ENCODE data around the gene PACS2. TPM values are rescaled to one million over a fixed set of nuclear protein-coding genes. Genes with fewer than 3 reads are reported as not detected.

The PACS2 gene
- total and polyA plus RNA-seq, 2 donors = 43.8 to 67.9 TPM

DNA sequence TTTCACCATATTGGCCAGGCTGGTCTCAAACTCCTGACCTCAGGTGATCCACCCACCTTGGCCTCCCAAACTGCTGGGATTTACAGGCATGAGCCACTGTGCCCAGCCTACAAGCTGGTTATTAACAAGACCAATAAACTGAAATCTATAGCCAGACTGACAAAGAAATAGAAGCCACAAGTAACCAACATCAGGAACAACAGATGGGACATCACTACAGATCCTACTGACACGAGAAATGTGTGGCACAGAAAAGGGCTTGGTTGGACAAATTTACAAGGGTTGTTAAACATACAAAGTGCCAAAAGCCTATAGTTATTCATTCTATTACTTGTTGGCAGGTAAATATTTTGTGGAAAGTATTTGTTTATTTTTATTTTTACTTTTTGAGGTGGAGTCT, 116.7 kb downstream of the PACS2 start:
- Histone ChIP-seq H3K36me3 (ENCODE audit: insufficient read depth) (no peaks in the 10 kb centered on the region), H3K4me1 (ENCODE audit: insufficient read depth) (no peaks in the 10 kb centered on the region), H3K27ac (ENCODE audit: low read depth) (no peak overlapping the region), H3K4me3 (ENCODE audit: low read depth, low read length) (no peak overlapping the region)
- no peak for DNase-seq (ENCODE audit: extremely low spot score)
- WGBS = 96% methylated on average over 1 of the region's 1 CpG

DNA sequence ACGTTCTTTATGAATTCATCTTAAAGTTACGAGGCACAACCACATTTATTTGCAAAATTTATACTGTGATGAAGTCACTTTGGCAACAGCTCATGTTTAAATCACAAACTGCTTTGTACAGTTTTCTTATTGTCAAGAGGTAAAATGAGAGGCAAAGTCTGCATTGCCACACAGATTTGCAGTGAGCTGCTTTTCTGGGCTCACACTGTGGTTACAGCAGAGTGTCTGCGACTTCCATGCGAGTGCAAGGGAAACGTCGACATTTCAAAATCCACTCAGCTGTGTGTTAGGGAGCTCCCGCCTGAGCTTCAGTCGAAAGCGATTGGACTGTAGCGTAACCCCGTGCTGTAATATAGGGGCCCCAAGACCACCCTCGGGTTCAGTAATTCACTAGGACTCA, 118.1 kb downstream of the PACS2 start:
- Histone ChIP-seq H3K4me1 (ENCODE audit: insufficient read depth) (no peaks in the 10 kb centered on the region), H3K4me3 (ENCODE audit: low read depth, low read length) (no peak overlapping the region), H3K36me3 (ENCODE audit: insufficient read depth) (no peaks in the 10 kb centered on the region), H3K27ac (ENCODE audit: low read depth) (no peak overlapping the region)
- 88% methylated on average over 12 of the region's 12 CpGs for WGBS
- no peak for DNase-seq (ENCODE audit: extremely low spot score)

DNA sequence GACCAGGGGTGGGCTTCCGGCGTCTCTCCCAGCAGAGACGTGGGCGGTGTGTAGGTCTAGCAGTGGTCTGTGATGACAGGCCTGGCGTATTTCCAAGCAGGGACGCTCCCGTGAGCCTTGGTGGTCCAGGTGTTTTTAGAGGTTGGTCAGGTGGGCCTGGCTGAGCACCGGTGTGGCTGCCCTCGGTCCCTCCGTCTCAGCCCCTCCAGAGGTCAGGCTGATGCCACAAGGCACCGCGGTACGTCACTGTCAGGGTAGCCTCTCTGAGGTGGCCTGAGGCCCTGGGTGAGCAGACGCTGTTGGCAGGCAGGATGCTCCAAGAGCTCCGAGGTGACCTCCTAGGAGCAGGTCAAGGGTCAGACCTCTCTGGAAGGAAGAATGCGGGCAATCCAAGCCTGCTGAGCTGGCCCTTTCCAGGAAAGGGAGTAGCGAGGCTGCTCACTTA, 118.6 kb downstream of the PACS2 start:
- Histone ChIP-seq H3K36me3 (ENCODE audit: insufficient read depth) (no peaks in the 10 kb centered on the region), H3K27ac (ENCODE audit: low read depth) (no peak overlapping the region), H3K4me1 (ENCODE audit: insufficient read depth) (no peaks in the 10 kb centered on the region), H3K4me3 (ENCODE audit: low read depth, low read length) (no peak overlapping the region)
- no peak for DNase-seq (ENCODE audit: extremely low spot score)
- 86% methylated on average over 17 of the region's 17 CpGs for WGBS

DNA sequence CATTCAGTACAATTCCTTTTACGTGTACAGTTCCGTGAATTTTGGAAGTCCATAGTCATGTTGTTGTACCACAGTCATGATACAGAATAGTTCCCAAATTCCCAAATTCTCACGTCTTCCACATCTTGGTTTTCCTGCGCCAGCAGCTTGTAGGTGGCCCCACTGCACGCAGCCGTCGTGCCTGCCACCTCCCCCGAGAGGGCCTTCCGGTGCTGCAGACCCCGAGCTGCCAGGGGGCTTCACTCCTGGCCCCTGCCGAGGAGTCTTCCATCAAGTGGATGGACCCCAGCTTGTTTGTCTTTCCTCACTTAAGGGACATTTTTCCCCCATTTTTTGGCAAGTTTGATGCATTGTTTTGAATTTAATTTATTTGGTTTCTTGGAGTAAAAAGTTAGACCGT, 121.9 kb downstream of the PACS2 start:
- 90% methylated on average over 12 of the region's 12 CpGs for WGBS
- no peaks in the 10 kb centered on the region for H3K4me1 ChIP-seq (ENCODE audit: insufficient read depth)
- no peak overlapping the region for H3K4me3 ChIP-seq (ENCODE audit: low read depth, low read length)
- H3K36me3 ChIP-seq (ENCODE audit: insufficient read depth) = no peaks in the 10 kb centered on the region
- no peak overlapping the region for H3K27ac ChIP-seq (ENCODE audit: low read depth)
- DNase-seq (ENCODE audit: extremely low spot score) = no peak

DNA sequence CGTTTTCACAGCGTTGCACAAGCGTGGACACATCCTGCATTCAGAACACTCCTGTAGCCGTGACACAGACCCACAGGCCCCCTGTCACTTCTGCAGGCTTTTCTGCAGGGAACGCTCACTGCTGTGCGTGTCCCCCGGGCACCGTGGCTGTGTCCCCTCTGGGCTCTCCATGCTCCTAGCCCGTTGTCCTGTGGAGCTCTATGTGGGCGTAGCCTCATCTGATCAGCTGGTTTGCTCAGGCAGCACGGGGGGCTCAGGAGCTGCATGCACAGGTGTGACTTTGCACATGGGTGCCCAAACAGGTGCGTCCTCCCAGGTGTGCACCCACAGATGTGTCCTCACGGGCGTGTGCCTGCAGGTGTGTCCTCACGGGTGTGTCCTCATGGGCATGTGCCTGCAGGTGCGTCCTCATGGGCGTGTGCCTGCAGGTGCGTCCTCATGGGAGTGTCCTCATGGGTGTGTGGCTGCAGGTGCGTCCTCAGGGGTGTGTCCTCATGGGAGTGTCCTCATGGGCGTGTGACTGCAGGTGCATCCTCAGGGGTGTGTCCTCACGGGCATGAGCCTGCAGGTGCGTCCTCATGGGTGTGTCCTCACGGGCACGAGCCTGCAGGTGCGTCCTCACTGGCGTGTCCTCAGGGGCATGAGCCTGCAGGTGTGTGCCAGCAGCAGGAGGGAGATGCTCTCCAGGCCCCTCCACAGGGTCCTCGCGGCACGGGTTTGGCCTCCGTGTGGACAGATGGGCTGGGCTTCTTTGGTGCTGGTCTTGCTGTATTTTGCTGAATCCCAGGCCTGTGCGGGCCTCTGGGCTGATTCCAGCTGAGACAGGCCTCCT, 122.6 kb downstream of the PACS2 start:
- no peak overlapping the region for H3K27ac ChIP-seq (ENCODE audit: low read depth)
- H3K36me3 ChIP-seq (ENCODE audit: insufficient read depth) = no peaks in the 10 kb centered on the region
- WGBS = 87% methylated on average over 31 of the region's 31 CpGs
- no peak for DNase-seq (ENCODE audit: extremely low spot score)
- no peaks in the 10 kb centered on the region for H3K4me1 ChIP-seq (ENCODE audit: insufficient read depth)
- H3K4me3 ChIP-seq (ENCODE audit: low read depth, low read length) = no peak overlapping the region

DNA sequence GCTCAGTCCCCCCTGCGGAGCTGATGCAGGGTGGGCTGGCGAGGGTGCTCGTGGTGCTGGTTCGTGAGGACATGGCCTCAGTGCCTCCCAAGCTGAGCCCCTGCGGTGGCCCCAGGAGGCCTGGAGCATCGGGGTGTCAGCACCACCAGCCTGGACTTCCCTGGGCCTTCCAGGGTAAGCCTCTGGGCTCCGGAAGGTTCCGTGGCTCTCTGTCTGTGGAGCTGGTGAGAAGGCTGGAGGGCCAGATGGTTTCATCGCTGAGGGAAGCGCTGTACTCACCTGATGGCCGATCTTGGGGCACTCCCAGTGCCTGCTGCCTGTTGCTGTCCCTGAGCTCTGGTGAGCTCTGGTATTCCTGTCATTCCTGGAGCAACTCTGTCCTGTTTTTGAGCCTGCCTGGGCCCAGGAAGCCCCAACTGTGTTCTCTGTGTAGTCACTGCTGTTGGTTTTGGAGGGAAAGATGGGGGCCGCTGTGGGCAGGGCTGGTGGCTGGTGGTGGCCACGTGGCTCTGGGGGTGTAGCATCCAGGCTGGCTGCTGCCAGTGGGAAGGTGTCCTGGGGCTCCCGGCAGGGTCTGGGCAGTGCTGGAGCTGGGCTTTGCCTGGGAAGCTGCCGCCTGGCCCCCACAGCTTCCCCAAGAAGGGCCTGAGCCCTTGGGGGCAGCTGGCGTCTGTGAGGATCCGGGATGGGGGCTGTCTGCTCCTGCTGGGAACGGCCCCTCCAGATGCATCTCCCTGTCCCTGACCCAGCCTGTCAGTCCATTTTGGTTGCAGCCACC, 123.4 kb downstream of the PACS2 start:
- no peak for DNase-seq (ENCODE audit: extremely low spot score)
- 92% methylated on average over 18 of the region's 18 CpGs for WGBS
- Histone ChIP-seq H3K4me3 (ENCODE audit: low read depth, low read length) (no peak overlapping the region), H3K27ac (ENCODE audit: low read depth) (no peak overlapping the region), H3K36me3 (ENCODE audit: insufficient read depth) (no peaks in the 10 kb centered on the region), H3K4me1 (ENCODE audit: insufficient read depth) (no peaks in the 10 kb centered on the region)

DNA sequence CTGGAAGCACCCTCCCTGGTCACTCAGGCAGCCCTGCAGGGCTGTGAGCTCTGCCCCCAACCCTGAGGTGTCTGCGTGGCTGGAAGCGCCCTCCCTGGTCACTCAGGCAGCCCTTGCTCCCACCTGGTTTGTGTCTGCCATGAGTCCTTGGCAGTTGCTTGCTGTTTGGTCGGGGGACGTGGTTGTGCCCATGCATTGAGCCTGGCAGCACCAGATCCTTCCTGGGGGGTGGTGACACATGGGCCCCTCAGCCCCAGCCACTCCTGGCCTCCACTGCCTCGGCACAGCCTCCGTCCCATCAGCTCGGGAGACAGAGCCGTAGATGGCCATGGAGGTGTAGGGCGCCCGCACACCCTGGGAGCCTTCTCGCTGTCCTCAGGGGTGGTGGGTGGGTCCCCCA, 124.6 kb downstream of the PACS2 start:
- Histone ChIP-seq H3K4me1 (ENCODE audit: insufficient read depth) (no peaks in the 10 kb centered on the region), H3K27ac (ENCODE audit: low read depth) (no peak overlapping the region)
- WGBS = 93% methylated on average over 11 of the region's 11 CpGs

DNA sequence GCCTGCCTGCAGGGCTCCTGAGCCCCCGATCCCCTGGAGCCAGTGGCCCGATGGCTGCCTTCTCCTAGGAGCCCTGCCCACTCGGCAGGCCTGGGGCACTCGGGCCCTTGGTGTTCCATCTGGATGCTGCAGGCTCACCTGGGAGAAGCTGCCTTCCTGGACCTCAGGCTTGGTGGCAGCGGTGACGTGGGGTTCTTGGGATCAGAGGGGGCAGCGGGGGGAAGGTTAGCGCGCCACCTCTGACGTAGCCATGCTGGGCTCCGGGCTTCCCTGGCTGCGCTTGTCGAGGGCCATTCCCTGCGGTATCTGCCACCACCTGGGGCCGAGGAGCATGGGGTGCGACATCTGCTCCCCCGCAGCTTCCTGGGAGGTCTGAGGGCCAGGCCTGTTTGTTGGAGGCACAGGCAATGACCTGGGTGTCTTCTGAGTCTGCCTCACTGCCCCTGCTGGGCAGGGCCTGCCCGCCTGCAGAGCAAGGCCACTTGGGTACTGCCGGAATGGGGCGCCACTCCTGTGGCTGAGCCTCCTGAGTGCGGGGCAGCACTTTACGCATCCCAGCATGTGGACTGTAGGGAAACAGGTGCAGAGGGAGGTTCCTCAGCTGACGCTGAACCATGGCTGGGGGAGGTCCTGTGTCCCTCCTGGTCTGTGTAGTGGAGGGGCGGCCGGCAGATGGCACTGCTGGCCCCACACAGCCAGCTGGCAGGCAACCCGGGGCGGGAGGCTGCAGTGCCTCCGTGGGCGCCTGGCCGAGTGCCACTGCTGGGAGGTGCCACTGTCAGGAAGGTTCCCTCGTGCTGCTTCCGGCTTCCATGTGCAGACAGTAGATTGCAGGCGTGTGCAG, 125.4 kb downstream of the PACS2 start:
- Histone ChIP-seq H3K36me3 (ENCODE audit: insufficient read depth) (no peaks in the 10 kb centered on the region), H3K4me1 (ENCODE audit: insufficient read depth) (no peaks in the 10 kb centered on the region), H3K27ac (ENCODE audit: low read depth) (no peak overlapping the region), H3K4me3 (ENCODE audit: low read depth, low read length) (no peak overlapping the region)
- WGBS = 90% methylated on average over 33 of the region's 33 CpGs
- DNase-seq (ENCODE audit: extremely low spot score) = no peak

More for the DNA sequence above, 124.6 kb downstream of the PACS2 start:
- DNase-seq (ENCODE audit: extremely low spot score) = no peak
- H3K36me3 ChIP-seq (ENCODE audit: insufficient read depth) = no peaks in the 10 kb centered on the region
- H3K4me3 ChIP-seq (ENCODE audit: low read depth, low read length) = no peak overlapping the region

DNA sequence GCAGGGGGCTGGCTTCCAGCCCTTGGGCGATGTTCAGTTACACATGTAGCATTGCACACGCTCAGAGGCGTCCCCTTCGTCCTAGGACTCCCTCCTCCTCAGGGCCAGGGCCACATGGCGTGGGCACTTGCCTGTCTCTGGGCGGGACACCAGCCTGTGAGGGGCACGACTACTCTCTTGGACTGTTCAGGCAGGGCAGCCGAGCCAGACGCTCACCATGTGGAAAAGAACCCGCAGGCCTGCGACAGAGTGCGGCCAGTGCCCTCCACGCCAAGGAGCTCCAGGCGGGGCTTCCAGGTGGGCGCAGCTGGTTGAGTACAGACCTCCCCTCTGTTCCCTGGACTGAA, 126.0 kb downstream of the PACS2 start:
- H3K4me3 ChIP-seq (ENCODE audit: low read depth, low read length) = no peak overlapping the region
- H3K36me3 ChIP-seq (ENCODE audit: insufficient read depth) = no peaks in the 10 kb centered on the region
- no peaks in the 10 kb centered on the region for H3K4me1 ChIP-seq (ENCODE audit: insufficient read depth)
- no peak overlapping the region for H3K27ac ChIP-seq (ENCODE audit: low read depth)
- DNase-seq (ENCODE audit: extremely low spot score) = no peak
- 93% methylated on average over 15 of the region's 15 CpGs for WGBS

DNA sequence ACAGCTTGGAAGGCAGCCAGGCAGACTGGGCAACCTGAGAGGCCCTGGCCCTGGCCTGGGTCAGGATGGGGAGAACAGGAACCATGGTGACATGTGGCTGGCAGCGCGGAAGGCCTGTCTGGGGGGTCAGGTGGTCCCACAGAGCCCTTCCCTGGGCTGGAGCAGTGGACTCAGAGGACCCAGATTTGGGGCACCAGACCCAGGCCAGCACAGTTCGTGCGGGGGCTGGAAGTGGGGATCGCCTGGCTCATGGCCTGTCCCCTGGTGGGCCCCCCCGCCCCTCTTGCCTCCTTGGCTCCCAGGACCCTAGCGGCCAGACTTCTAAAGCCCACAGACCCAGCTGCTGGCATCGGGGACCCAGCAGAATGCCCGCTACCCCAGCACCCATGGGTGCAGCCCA, 126.4 kb downstream of the PACS2 start:
- Histone ChIP-seq H3K4me3 (ENCODE audit: low read depth, low read length) (no peak overlapping the region), H3K27ac (ENCODE audit: low read depth) (no peak overlapping the region), H3K4me1 (ENCODE audit: insufficient read depth) (no peaks in the 10 kb centered on the region), H3K36me3 (ENCODE audit: insufficient read depth) (no peaks in the 10 kb centered on the region)
- 88% methylated on average over 9 of the region's 9 CpGs for WGBS
- DNase-seq (ENCODE audit: extremely low spot score) = no peak

DNA sequence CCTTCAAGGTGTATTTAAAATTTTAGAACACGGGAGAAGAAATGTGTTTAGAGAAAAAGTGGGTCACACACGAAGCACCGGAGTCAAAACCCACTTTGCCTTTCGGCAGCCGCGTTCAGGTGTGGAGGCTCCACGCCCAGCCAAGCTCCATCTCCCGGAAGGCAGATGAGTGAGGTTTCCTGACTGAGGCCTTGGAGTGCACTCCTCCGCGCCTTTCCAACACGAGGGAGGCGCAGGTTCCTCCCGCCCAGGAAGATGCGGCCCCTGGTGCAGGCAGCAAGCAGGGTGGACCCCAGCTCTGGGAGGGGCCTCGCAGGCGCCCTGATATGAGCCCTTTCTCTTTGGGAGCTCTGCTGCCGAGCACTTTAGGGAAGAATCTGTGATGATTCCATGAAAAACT, 127.6 kb downstream of the PACS2 start:
- no peak overlapping the region for H3K27ac ChIP-seq (ENCODE audit: low read depth)
- no peaks in the 10 kb centered on the region for H3K4me1 ChIP-seq (ENCODE audit: insufficient read depth)
- DNase-seq (ENCODE audit: extremely low spot score) = no peak
- no peaks in the 10 kb centered on the region for H3K36me3 ChIP-seq (ENCODE audit: insufficient read depth)
- WGBS = 79% methylated on average over 17 of the region's 17 CpGs
- no peak overlapping the region for H3K4me3 ChIP-seq (ENCODE audit: low read depth, low read length)

DNA sequence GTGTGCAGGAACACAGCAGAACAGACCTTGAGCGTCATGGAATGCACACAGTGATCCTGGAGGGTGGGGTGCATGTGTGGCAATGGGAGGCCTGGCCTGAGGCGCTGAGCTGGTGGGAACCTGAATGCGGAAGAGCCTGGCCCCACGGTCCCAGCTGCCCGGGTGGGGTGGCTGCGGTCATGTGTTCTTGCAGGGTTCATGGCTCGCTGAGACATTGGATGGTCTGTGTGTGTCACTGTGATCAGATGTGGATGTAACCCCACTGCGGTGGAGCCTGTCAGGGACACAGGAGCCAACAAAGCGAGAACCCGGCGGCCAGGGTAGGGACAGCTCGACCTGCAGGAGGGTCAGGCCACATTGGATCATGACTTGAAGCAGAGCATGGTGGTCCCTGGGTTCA, 128.3 kb downstream of the PACS2 start:
- Histone ChIP-seq H3K36me3 (ENCODE audit: insufficient read depth) (no peaks in the 10 kb centered on the region), H3K4me1 (ENCODE audit: insufficient read depth) (no peaks in the 10 kb centered on the region)
- no peak for DNase-seq (ENCODE audit: extremely low spot score)

DNA sequence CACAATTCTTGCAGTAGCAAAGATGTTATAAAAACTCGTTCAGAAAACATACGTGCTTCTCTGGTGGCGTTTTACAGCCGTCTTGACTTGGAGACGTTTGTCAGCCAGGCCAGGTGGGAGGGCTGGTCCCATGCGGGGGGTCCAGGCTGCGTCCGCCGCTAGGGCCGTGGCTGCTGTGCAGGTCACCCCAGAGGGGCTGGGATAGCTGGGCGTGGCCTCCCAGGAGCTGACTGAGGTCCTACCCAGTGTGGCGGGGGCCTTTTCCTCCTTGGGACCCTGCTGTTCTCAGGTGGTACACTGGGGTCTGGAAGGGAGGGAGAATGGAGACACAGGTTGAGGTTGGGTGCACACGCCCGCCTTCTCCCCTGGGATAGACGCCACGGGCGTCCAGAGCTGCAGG, 130.3 kb downstream of the PACS2 start:
- DNase-seq (ENCODE audit: extremely low spot score) = no peak
- Histone ChIP-seq H3K4me3 (ENCODE audit: low read depth, low read length) (no peak overlapping the region), H3K27ac (ENCODE audit: low read depth) (no peak overlapping the region), H3K36me3 (ENCODE audit: insufficient read depth) (no peaks in the 10 kb centered on the region), H3K4me1 (ENCODE audit: insufficient read depth) (no peaks in the 10 kb centered on the region)
- 86% methylated on average over 17 of the region's 17 CpGs for WGBS

More for the DNA sequence above, 128.3 kb downstream of the PACS2 start:
- 85% methylated on average over 12 of the region's 12 CpGs for WGBS
- Histone ChIP-seq H3K27ac (ENCODE audit: low read depth) (no peak overlapping the region), H3K4me3 (ENCODE audit: low read depth, low read length) (no peak overlapping the region)
